Kidney glomerular epithelial cell (primary cell): ENCODE results near the gene FDX2.

Experiments
- DNase-seq: peaks from one replicate; lab custom pipeline; 2025; lab: John Stamatoyannopoulos, UW

The FDX2 gene

GRCh38 chr19:10299545-10300458 lies 16.0 kb downstream of the FDX2 start:
- DNase-seq = no peak

- no peak for DNase-seq
These were observed 19.8 kb downstream of the FDX2 start for GRCh38 chr19:10295847-10296591.

DNA sequence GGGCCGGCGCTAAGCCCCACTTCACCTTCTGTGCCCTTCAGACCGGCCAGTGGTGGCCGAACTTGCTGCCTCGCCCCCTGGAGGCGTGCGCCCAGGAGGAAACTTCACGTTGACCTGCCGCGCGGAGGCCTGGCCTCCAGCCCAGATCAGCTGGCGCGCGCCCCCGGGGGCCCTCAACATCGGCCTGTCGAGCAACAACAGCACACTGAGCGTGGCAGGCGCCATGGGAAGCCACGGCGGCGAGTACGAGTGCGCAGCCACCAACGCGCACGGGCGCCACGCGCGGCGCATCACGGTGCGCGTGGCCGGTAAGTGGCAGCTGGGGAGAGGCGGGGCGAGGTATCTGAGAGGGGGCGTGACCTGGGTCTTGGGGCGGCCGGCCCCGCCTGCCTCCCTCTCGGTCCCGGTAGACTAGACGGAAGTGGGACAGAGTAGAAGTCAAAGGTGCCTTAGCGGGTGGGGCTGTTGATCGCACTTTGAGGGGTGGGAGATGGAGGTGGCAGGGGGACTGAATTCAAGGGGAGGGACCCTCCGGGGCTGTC lies 20.4 kb downstream of the FDX2 start:
- no peak for DNase-seq

- DNase-seq = no peak
These were observed 21.5 kb downstream of the FDX2 start for GRCh38 chr19:10294368-10294697.

- DNase-seq = no peak
These were observed 22.0 kb downstream of the FDX2 start for GRCh38 chr19:10293637-10294367.

DNA sequence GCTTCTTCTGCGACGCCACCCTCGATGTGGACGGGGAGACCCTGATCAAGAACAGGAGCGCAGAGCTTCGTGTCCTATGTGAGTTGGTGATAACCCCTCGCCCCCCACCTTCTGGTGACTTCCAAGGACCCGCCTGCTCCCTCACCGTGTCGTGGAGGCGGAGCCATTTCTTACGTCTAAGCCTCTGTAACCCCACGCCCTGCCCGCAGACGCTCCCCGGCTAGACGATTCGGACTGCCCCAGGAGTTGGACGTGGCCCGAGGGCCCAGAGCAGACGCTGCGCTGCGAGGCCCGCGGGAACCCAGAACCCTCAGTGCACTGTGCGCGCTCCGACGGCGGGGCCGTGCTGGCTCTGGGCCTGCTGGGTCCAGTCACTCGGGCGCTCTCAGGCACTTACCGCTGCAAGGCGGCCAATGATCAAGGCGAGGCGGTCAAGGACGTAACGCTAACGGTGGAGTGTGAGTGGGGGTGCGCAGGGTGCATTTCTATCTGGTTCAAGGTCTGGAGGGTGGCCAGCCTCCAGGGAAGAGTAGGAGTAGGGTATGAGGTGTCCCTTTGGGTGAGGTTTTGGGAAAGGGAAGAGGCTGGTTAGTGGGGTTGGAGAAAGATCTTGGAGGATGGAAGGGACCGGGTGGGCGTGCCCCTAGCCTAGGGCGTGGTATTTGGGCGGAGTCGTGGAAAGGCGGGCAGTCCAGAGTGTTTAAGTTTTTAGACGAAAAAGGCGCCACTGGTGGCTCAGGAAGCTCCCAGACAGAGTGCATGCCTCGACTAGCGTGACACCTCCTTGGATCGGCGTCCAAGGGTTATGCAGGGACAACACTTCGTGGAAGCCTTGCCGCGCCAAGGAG lies 22.8 kb downstream of the FDX2 start:
- no peak for DNase-seq

DNA sequence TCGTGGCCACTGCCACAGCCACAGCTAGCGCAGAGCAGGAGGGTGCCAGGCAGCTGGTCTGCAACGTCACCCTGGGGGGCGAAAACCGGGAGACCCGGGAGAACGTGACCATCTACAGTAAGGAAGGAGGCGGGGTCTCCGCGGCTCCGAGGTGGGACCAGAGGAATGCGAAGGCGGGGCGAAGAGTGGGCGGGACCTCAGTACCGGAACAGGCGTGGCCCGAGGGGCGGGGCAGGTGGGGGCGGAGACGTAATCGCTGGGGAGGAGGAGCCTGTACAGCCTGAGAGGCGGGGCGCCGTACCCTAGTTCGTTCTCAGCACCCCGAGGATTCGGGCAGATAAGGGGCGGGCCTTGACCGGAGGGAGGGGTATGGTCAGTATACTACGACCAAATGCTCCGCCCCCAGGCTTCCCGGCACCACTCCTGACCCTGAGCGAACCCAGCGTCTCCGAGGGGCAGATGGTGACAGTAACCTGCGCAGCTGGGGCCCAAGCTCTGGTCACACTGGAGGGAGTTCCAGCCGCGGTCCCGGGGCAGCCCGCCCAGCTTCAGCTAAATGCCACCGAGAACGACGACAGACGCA lies 23.5 kb downstream of the FDX2 start:
- peak; percentile 30 for DNase-seq

DNA sequence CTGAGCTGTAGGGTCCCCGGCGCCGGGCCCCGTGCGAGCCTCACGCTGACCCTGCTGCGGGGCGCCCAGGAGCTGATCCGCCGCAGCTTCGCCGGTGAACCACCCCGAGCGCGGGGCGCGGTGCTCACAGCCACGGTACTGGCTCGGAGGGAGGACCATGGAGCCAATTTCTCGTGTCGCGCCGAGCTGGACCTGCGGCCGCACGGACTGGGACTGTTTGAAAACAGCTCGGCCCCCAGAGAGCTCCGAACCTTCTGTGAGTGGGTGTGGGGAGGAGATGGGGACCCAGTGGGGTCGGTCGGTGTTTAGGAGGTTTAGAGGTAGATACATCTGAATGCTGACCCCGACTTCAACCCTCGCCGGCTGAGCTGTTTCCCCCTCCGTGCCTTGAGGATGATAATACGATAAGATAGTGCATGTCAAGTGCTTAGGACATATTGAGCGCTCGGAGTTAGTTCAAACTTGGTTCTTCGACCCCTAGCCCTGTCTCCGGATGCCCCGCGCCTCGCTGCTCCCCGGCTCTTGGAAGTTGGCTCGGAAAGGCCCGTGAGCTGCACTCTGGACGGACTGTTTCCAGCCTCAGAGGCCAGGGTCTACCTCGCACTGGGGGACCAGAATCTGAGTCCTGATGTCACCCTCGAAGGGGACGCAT lies 24.1 kb downstream of the FDX2 start:
- DNase-seq = no peak

- peak; percentile 10 for DNase-seq
These were observed 24.8 kb downstream of the FDX2 start for GRCh38 chr19:10290876-10291553.

- DNase-seq = no peak
These were observed 25.4 kb downstream of the FDX2 start for GRCh38 chr19:10290357-10290875.

GRCh38 chr19:10289836-10290356 lies 25.9 kb downstream of the FDX2 start, which contains the start of gene ICAM5:
Gene ICAM5 (plus strand): TSS chr19:10289952. CDS start chr19:10290044, 92 bp downstream.
- no peak for DNase-seq

DNA sequence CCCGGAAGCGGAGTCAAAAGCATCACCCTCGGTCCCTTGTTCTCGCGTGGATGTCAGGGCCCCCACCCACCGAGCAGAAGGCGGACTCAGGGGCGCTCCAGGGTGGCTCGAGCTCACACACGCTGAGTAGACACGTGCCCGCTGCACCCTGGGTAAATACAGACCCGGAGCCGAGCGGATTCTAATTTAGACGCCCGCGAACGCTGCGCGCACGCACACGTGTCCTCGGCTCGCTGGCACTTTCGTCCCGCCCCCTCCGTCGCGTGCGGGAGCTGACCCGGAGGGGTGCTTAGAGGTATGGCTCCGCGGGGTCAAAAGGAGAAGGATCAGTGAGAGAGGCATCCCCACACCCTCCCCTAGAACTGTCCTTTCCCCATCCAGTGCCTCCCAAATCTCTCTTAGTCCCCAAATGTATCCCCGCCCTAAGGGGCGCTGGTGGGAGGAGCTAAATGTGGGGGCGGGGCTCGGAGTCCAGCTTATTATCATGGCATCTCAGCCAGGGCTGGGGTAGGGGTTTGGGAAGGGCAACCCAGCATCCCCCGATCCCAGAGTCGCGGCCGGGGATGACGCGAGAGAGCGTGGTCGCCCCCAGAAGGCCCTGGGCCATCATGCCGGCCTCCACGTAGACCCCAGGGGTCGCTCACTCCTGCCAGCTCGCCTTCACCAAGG lies 26.5 kb downstream of the FDX2 start:
- DNase-seq = no peak

- DNase-seq = no peak
These were observed 27.1 kb downstream of the FDX2 start for GRCh38 chr19:10288662-10289166.

DNA sequence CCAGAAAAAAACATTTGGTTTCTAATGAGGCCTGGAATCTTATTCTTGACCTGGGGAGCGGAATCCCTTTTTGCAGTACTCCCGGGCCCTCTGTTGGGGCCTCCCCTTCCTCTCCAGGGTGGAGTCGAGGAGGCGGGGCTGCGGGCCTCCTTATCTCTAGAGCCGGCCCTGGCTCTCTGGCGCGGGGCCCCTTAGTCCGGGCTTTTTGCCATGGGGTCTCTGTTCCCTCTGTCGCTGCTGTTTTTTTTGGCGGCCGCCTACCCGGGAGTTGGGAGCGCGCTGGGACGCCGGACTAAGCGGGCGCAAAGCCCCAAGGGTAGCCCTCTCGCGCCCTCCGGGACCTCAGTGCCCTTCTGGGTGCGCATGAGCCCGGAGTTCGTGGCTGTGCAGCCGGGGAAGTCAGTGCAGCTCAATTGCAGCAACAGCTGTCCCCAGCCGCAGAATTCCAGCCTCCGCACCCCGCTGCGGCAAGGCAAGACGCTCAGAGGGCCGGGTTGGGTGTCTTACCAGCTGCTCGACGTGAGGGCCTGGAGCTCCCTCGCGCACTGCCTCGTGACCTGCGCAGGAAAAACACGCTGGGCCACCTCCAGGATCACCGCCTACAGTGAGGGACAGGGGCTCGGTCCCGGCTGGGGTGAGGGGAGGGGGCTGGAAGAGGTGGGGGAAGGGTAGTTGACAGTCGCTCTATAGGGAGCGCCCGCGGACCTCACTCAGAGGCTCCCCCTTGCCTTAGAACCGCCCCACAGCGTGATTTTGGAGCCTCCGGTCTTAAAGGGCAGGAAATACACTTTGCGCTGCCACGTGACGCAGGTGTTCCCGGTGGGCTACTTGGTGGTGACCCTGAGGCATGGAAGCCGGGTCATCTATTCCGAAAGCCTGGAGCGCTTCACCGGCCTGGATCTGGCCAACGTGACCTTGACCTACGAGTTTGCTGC lies 28.7 kb downstream of the FDX2 start, which contains the start of gene ICAM4:
Gene ICAM4 (plus strand): TSS at position 153 of the 935 bp plus-strand sequence. CDS start 58 bp downstream, at position 211.
- no peak for DNase-seq

DNA sequence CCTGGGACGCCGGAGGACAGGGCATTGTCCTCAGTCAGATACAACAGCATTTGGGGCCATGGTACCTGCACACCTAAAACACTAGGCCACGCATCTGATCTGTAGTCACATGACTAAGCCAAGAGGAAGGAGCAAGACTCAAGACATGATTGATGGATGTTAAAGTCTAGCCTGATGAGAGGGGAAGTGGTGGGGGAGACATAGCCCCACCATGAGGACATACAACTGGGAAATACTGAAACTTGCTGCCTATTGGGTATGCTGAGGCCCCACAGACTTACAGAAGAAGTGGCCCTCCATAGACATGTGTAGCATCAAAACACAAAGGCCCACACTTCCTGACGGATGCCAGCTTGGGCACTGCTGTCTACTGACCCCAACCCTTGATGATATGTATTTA lies 30.4 kb downstream of the FDX2 start:
- no peak for DNase-seq

GRCh38 chr19:10284960-10285278 lies 30.9 kb downstream of the FDX2 start:
- DNase-seq = no peak
